OCI-LY7 (cell line): ENCODE results near the gene RCOR3. TPM values are rescaled to one million over a fixed set of nuclear protein-coding genes. Genes with fewer than 3 reads are reported as not detected.

ENCODE experiments used
- BruUV-seq: library from RNA; stranded (reverse); fragments of 400-500 nt; replicated peaks from 2 replicates; lab custom pipeline; 2021; lab: Mats Ljungman, UMichigan
- CTCF ChIA-PET: fragments of 300-600 bp; sonication (Branson Sonifier 250); formaldehyde crosslinking; loops from one replicate; lab custom pipeline; 2022; ENCODE audit warnings: antibody characterized with exemption; ENCODE audit not compliant: unreplicated experiment; lab: Charles Lee
- POLR2A ChIA-PET: fragments of 300-600 bp; sonication (Branson Sonifier 250); formaldehyde crosslinking; loops from one replicate; lab custom pipeline; 2022; ENCODE audit warnings: antibody characterized with exemption; lab: Charles Lee
- DNase-seq: peaks from one replicate; pipeline ENCODE4 v3.0.0-alpha.2; 2015; ENCODE audit warnings: low spot score
- H2AFZ ChIP-seq: fragments of 200-600 bp; sonication (generic), shearing (Covaris generic); 2 replicates; pipeline ENCODE4 v1.6.1; 2014; ENCODE audit warnings: mild to moderate bottlenecking, antibody characterized with exemption, low read length, moderate library complexity
- H3K27ac ChIP-seq: fragments of 200-600 bp; sonication (generic); 2 replicates; pipeline ENCODE4 v1.5.1; 2014; ENCODE audit warnings: mixed run types, low read depth, mild to moderate bottlenecking, moderate library complexity, low read length, inconsistent platforms; ENCODE audit not compliant: poor library complexity, severe bottlenecking
- H3K36me3 ChIP-seq: fragments of 200-600 bp; sonication (generic); 2 replicates; pipeline ENCODE4 v1.6.1; 2014; ENCODE audit warnings: mild to moderate bottlenecking, antibody characterized with exemption, low read length, moderate library complexity, mixed read lengths; ENCODE audit not compliant: insufficient read depth
- H3K4me1 ChIP-seq: fragments of 200-600 bp; sonication (generic); 2 replicates; pipeline ENCODE4 v1.5.1; 2014; ENCODE audit warnings: mild to moderate bottlenecking, low read length; ENCODE audit not compliant: insufficient read depth, poor library complexity, severe bottlenecking
- H3K4me2 ChIP-seq: fragments of 200-600 bp; sonication (generic); 2 replicates; pipeline ENCODE4 v1.6.1; 2014; ENCODE audit warnings: mild to moderate bottlenecking, low read length
- H3K4me3 ChIP-seq: fragments of 200-600 bp; sonication (generic); 2 replicates; pipeline ENCODE4 v1.5.1; 2014; ENCODE audit warnings: mild to moderate bottlenecking, low read depth, low read length; ENCODE audit not compliant: poor library complexity, severe bottlenecking
- H3K79me2 ChIP-seq: fragments of 200-600 bp; sonication (generic); 2 replicates; pipeline ENCODE4 v1.6.1; 2016; ENCODE audit warnings: low read depth, mild to moderate bottlenecking, low read length, moderate library complexity, mixed read lengths; ENCODE audit not compliant: insufficient read depth
- H3K9me2 ChIP-seq: fragments of 200-600 bp; sonication (generic); 2 replicates; pipeline ENCODE4 v1.6.1; 2016; ENCODE audit warnings: mild to moderate bottlenecking, low read length, mixed read lengths; ENCODE audit not compliant: insufficient read depth
- H3K9me3 ChIP-seq: fragments of 200-600 bp; sonication (generic); 2 replicates; pipeline ENCODE4 v1.6.1; 2014; ENCODE audit warnings: mild to moderate bottlenecking, mixed run types, low read length, mixed read lengths
- H4K20me1 ChIP-seq: fragments of 200-600 bp; sonication (generic); 2 replicates; pipeline ENCODE4 v1.6.1; 2014; ENCODE audit warnings: mild to moderate bottlenecking, antibody characterized with exemption, low read length, moderate library complexity, mixed read lengths; ENCODE audit not compliant: insufficient read depth
- EZH2phosphoT487 ChIP-seq: fragments of 200-600 bp; sonication (generic); IDR thresholded peaks from 2 replicates; pipeline ENCODE4 v1.6.1; 2018; ENCODE audit warnings: low read depth, borderline replicate concordance, mild to moderate bottlenecking, mixed run types, antibody characterized with exemption, low read length, moderate library complexity, mixed read lengths
- intact Hi-C: fragments of 100-400 bp; cut with micrococcal nuclease; formaldehyde crosslinking; loops from one replicate; pipeline ENCODE4 v1.10.0; 2022; ENCODE audit not compliant: unreplicated experiment
- total RNA-seq, 2 experiments: library from RNA; depleted of rRNA in 1 of 2; stranded (reverse); fragments of >200 nt in 1 of 2; shearing (Covaris generic) in 1 of 2; gene quantifications; 2 replicates each; pipeline ENCODE4 v1.2.3, GENCODE V29; 2014 to 2022
- TF ChIP-seq, protein P1 (sequence below): fragments of 200-600 bp; sonication (generic); conservative IDR thresholded peaks from 2 replicates; pipeline ENCODE4 v1.5.1; 2014; ENCODE audit warnings: mild to moderate bottlenecking, antibody characterized with exemption, low read length, moderate library complexity, mixed read lengths

Gene RCOR3
- total RNA-seq, 2 experiments from 2014 or later: 34.8 to 62.3 TPM

DNA sequence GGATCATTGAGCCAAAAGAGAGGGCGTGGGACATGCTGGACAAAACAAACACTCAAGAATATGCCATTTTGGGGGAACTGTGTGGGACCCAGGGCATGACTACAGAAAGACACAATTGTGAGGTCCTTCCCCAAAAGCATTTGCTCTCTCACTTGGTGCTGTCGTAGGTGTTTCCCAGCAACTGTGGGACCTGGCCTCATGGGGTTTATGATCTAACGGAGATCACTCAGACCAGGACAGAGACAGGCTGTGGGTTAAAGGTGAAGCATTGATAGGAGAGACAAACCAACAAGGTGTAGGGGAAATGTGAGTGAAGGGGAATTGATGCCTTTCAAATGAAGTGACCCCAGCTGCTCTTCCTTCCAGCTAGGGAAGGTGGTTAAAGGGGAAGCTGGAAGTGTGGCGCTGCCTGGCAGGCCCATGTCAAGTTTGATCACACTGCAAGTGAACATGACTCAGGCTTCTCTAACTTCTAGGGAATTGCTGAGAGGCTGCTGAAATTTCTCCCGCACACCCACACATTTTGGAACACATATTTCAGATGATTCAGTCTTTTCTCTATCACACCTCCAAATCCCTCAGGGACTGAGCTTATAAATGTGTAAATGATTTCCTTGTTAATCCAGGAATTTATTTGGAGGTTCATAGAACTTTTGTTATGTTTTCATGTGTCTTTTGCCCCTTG is 97.7 kb downstream of the RCOR3 start:
- no peak overlapping the region for H3K27ac ChIP-seq
- no peak overlapping the region for H2AFZ ChIP-seq
- H3K79me2 ChIP-seq: peaks cover 8% of the 10 kb centered on the region; the same call in 1 of the 2 replicates
- peaks cover 3% of the 10 kb centered on the region; the same call in 1 of the 2 replicates for H3K9me3 ChIP-seq
- no peak for DNase-seq
- H3K4me3 ChIP-seq: no peak overlapping the region
- peaks cover 61% of the 10 kb centered on the region for H3K36me3 ChIP-seq
- ChIA-PET POLR2A (interaction anchor here (1.0 to 2.1 kb wide), 4 partner anchors 10 to 31 kb away, joined by 3 to 6 read pairs (median 4); no protein-coding TSS in a partner anchor), CTCF (interaction anchor here (0.6 kb wide), 1 partner anchor 28 kb away, joined by 3 read pairs; no protein-coding TSS in a partner anchor)
- TF ChIP-seq, protein P1, sequence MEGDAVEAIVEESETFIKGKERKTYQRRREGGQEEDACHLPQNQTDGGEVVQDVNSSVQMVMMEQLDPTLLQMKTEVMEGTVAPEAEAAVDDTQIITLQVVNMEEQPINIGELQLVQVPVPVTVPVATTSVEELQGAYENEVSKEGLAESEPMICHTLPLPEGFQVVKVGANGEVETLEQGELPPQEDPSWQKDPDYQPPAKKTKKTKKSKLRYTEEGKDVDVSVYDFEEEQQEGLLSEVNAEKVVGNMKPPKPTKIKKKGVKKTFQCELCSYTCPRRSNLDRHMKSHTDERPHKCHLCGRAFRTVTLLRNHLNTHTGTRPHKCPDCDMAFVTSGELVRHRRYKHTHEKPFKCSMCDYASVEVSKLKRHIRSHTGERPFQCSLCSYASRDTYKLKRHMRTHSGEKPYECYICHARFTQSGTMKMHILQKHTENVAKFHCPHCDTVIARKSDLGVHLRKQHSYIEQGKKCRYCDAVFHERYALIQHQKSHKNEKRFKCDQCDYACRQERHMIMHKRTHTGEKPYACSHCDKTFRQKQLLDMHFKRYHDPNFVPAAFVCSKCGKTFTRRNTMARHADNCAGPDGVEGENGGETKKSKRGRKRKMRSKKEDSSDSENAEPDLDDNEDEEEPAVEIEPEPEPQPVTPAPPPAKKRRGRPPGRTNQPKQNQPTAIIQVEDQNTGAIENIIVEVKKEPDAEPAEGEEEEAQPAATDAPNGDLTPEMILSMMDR: no peak
- TF ChIP-seq EZH2phosphoT487: no peak
- H3K4me1 ChIP-seq: peaks cover 14% of the 10 kb centered on the region
- H4K20me1 ChIP-seq: no peaks in the 10 kb centered on the region
- H3K9me2 ChIP-seq: no peaks in the 10 kb centered on the region
- BruUV-seq: TSS peak; percentile 13
- intact Hi-C loops: no loop called here
- no peak overlapping the region for H3K4me2 ChIP-seq

DNA sequence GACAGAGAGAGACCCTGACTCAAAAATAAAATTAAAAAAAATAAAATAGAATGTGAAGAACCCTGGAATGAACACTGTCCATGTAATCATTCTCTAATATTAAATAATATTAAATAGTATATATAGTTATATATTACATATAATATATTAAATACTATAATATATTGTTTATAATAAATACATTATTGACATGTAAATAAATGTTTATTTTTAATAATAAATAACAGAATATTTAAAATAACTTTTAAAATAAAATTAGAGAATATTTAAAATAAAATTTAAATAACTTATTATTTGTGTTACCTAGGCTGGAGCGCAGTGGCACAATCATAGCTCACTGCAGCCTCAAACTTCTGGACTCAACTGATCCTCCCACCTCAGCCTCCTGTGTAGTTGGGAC is 99.5 kb downstream of the RCOR3 start:
- no peak for TF ChIP-seq EZH2phosphoT487
- TF ChIP-seq, protein P1: no peak
- no peak for DNase-seq
- H3K4me1 ChIP-seq: peaks cover 4% of the 10 kb centered on the region
- H3K9me2 ChIP-seq: no peaks in the 10 kb centered on the region
- CTCF ChIA-PET: no interaction called here
- intact Hi-C loops: no loop called here
- no peak overlapping the region for H3K27ac ChIP-seq
- H3K9me3 ChIP-seq: no peaks in the 10 kb centered on the region
- no peaks in the 10 kb centered on the region for H4K20me1 ChIP-seq
- no peaks in the 10 kb centered on the region for H3K79me2 ChIP-seq
- POLR2A ChIA-PET: interaction anchor here (2.8 kb wide), 1 partner anchor 32 kb away, joined by 8 read pairs; the partner anchor contains the start of gene TRAF5
- no peak overlapping the region for H3K4me3 ChIP-seq
- no peak overlapping the region for H2AFZ ChIP-seq
- no peak overlapping the region for H3K4me2 ChIP-seq
- peaks cover 63% of the 10 kb centered on the region for H3K36me3 ChIP-seq
- no TSS peak for BruUV-seq

DNA sequence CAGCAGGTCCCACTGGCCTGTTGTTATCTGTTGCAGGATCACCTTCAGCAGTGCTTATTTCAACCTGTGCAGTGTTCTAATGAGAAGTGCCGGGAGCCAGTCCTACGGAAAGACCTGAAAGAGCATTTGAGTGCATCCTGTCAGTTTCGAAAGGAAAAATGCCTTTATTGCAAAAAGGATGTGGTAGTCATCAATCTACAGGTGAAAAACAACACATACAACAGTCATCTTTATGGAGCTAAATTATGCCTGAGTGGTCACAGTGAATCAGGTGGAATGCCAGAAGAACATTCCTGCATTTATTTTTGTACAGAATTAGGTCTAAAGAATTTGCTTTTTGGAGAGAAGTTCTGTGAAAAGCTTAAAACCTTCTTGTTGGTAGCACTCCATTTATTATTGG is 100.7 kb downstream of the RCOR3 start:
- ChIA-PET CTCF (no interaction called here), POLR2A (interaction anchor here (1.6 to 2.8 kb wide), 2 partner anchors 24 to 34 kb away, joined by 5 to 8 read pairs; partner anchors contain the start of gene TRAF5)
- TF ChIP-seq EZH2phosphoT487: no peak
- TF ChIP-seq, protein P1: no peak
- H2AFZ ChIP-seq: no peak overlapping the region
- intact Hi-C loops: no loop called here
- no peaks in the 10 kb centered on the region for H4K20me1 ChIP-seq
- BruUV-seq: no TSS peak
- no peak overlapping the region for H3K4me2 ChIP-seq
- H3K4me1 ChIP-seq: no peaks in the 10 kb centered on the region
- H3K4me3 ChIP-seq: no peak overlapping the region
- no peaks in the 10 kb centered on the region for H3K9me3 ChIP-seq
- H3K27ac ChIP-seq: no peak overlapping the region
- H3K79me2 ChIP-seq: no peaks in the 10 kb centered on the region
- no peaks in the 10 kb centered on the region for H3K9me2 ChIP-seq
- DNase-seq: no peak
- H3K36me3 ChIP-seq: peaks cover 69% of the 10 kb centered on the region
